B cell (primary cell): Measurements from ENCODE around the gene IFT122. TPM values are rescaled to one million over a fixed set of nuclear protein-coding genes. Genes with fewer than 3 reads are reported as not detected.

Source experiments
- ATAC-seq: fragments of 200-7000 bp; cut with Tn5 transposase; one replicate; pipeline ENCODE4 v1.10.0; 2021; ENCODE audit warnings: low read depth, mild to moderate bottlenecking, moderate number of reproducible peaks, moderate library complexity
- CTCF ChIA-PET: fragments of 350-600 bp; sonication (Branson Sonifier 250); formaldehyde crosslinking; loops from one replicate; lab custom pipeline; 2021; ENCODE audit warnings: antibody characterized with exemption, inconsistent platforms; lab: Charles Lee
- POLR2A ChIA-PET: fragments of 350-600 bp; sonication (Branson Sonifier 250); formaldehyde crosslinking; loops from one replicate; lab custom pipeline; 2021; ENCODE audit warnings: antibody characterized with exemption; lab: Charles Lee
- DNase-seq: peaks from one replicate; pipeline ENCODE4 v3.0.0; 2013
- H2AFZ ChIP-seq: 2 replicates; pipeline ENCODE4 v1.6.1; 2012; ENCODE audit warnings: mild to moderate bottlenecking, low read depth, low read length; ENCODE audit not compliant: insufficient read depth, poor library complexity, severe bottlenecking
- H3K27ac ChIP-seq, 2 donors: 1 replicate in 1 of 2; 2 replicates in 1 of 2; pipeline ENCODE4 v1.5.1; 2012 to 2013; ENCODE audit warnings: low read length in 2 of 2, mild to moderate bottlenecking in 2 of 2, moderate library complexity in 1 of 2
- H3K27me3 ChIP-seq, 4 experiments: fragments of 200-600 bp in 1 of 4; sonication (generic) in 1 of 4; replicated peaks in 1 of 4; 1 replicate in 2 of 4; 2 replicates in 2 of 4; pipeline versions ENCODE4 v1.6.1 to v1.7.0; 2013 to 2016; ENCODE audit warnings: low read length in 3 of 4, mild to moderate bottlenecking in 2 of 4, mixed read lengths in 1 of 4, moderate library complexity in 1 of 4; ENCODE audit not compliant: insufficient read depth in 4 of 4, control insufficient read depth in 3 of 4; ENCODE audit errors: control extremely low read depth in 1 of 4
- H3K36me3 ChIP-seq, 2 experiments: replicated peaks in 1 of 2; 1 replicate in 1 of 2; 2 replicates in 1 of 2; pipeline versions ENCODE4 v1.6.1 to v1.7.1; 2013; ENCODE audit warnings: low read length in 1 of 2; ENCODE audit not compliant: insufficient read depth in 2 of 2, control insufficient read depth in 1 of 2; ENCODE audit errors: control extremely low read depth in 1 of 2, extremely low read depth in 1 of 2
- H3K4me1 ChIP-seq, 2 donors: fragments of 200-600 bp in 1 of 2; sonication (generic) in 1 of 2; 1 replicate in 1 of 2; 2 replicates in 1 of 2; pipeline versions ENCODE4 v1.5.1 to v1.6.1; 2013 to 2017; ENCODE audit warnings: low read length in 2 of 2; ENCODE audit not compliant: control insufficient read depth in 2 of 2, insufficient read depth in 2 of 2
- H3K4me2 ChIP-seq: replicated peaks from 2 replicates; pipeline ENCODE3; 2012; ENCODE audit warnings: mild to moderate bottlenecking, low read depth, low read length; ENCODE audit not compliant: poor library complexity, severe bottlenecking
- H3K4me3 ChIP-seq, 5 experiments: fragments of 200-600 bp in 1 of 5; sonication (generic) in 1 of 5; 1 replicate in 3 of 5; 2 replicates in 2 of 5; pipeline versions ENCODE4 v1.5.1 to v1.7.0; 2011 to 2016; ENCODE audit warnings: low read length in 4 of 5, mild to moderate bottlenecking in 4 of 5, low read depth in 2 of 5, control low read depth in 1 of 5, moderate library complexity in 1 of 5; ENCODE audit not compliant: insufficient read depth in 1 of 5; ENCODE audit errors: control extremely low read depth in 1 of 5, extremely low read depth in 1 of 5
- H3K79me2 ChIP-seq: fragments of 200-600 bp; sonication (generic); one replicate; pipeline ENCODE4 v1.6.0; 2016; ENCODE audit warnings: low read length; ENCODE audit not compliant: control insufficient read depth, insufficient read depth
- H3K9ac ChIP-seq: fragments of 200-600 bp; sonication (generic); 2 replicates; pipeline ENCODE4 v1.6.1; 2017; ENCODE audit warnings: mild to moderate bottlenecking, low read length, moderate library complexity
- H3K9me3 ChIP-seq, 3 donors: one replicate each; pipeline versions ENCODE4 v1.6.1 to v1.7.1; 2013; ENCODE audit warnings: low read length in 2 of 3; ENCODE audit not compliant: control insufficient read depth in 2 of 3, insufficient read depth in 1 of 3; ENCODE audit errors: control extremely low read depth in 1 of 3
- H4K20me1 ChIP-seq: 2 replicates; pipeline ENCODE4 v1.6.0; 2012; ENCODE audit warnings: mild to moderate bottlenecking, low read length; ENCODE audit not compliant: insufficient read depth, control insufficient read depth, poor library complexity, severe bottlenecking
- H3K27ac Mint-ChIP-seq: one replicate; pipeline ENCODE4 v1.8.0; 2021; ENCODE audit warnings: mixed read lengths
- H3K27me3 Mint-ChIP-seq: one replicate; pipeline ENCODE4 v1.8.0; 2021; ENCODE audit warnings: mixed read lengths
- H3K4me1 Mint-ChIP-seq: one replicate; pipeline ENCODE4 v1.8.0; 2021; ENCODE audit warnings: mixed read lengths
- H3K4me3 Mint-ChIP-seq: one replicate; pipeline ENCODE4 v1.8.0; 2021; ENCODE audit warnings: mixed read lengths
- H3K9me3 Mint-ChIP-seq: one replicate; pipeline ENCODE4 v1.8.0; 2022; ENCODE audit warnings: mixed read lengths; ENCODE audit not compliant: insufficient read depth
- EZH2 ChIP-seq: IDR thresholded peaks from 2 replicates; pipeline ENCODE4 v1.6.1; 2012; ENCODE audit warnings: borderline replicate concordance, low read depth, mild to moderate bottlenecking, moderate library complexity, low read length; ENCODE audit not compliant: insufficient read depth, poor library complexity, severe bottlenecking
- WGBS: methylation state at CpG from one replicate; pipeline ENCODE4 v1.1.5; 2013; ENCODE audit warnings: missing lambda C conversion rate; ENCODE audit not compliant: insufficient coverage; 5-methylcytosine and 5-hydroxymethylcytosine counted together
- intact Hi-C: fragments of 100-400 bp; cut with micrococcal nuclease; formaldehyde crosslinking; loops from one replicate; pipeline ENCODE4 v1.10.0; 2022
- polyA plus RNA-seq: library from polyadenylated mRNA; depleted of rRNA; stranded (reverse); fragments of >200 nt; gene quantifications from 2 replicates; pipeline ENCODE4 v1.2.3, GENCODE V29; 2012
- small RNA-seq: library from RNA; depleted of rRNA; stranded (forward); fragments of <200 nt; gene quantifications from one replicate; pipeline ENCODE3, GENCODE V24; 2012; ENCODE audit warnings: low replicate concordance, low read depth; ENCODE audit not compliant: insufficient read length
- total RNA-seq, 2 donors: library from RNA; stranded (reverse); fragments of 120-200 nt in 1 of 2; gene quantifications; 1 replicate in 1 of 2; 2 replicates in 1 of 2; pipeline versions ENCODE4 v1.2.3 to v1.2.4, GENCODE V29; 2013 to 2022
- TF ChIP-seq, protein P1 (sequence below): fragments of 200-600 bp; IDR thresholded peaks from one replicate; pipeline ENCODE4 v1.8.0; 2022; ENCODE audit warnings: antibody characterized with exemption, mild to moderate bottlenecking

The IFT122 gene
- total and polyA plus RNA-seq, 2 donors (not counting 1 experiment from before 2014, with no cell fraction given), result 14.0 to 34.3 TPM

GRCh38 chr3:129569856-129570255, 129.8 kb downstream of the IFT122 start:
- TF ChIP-seq EZH2, result no peak
- TF ChIP-seq, protein P1, sequence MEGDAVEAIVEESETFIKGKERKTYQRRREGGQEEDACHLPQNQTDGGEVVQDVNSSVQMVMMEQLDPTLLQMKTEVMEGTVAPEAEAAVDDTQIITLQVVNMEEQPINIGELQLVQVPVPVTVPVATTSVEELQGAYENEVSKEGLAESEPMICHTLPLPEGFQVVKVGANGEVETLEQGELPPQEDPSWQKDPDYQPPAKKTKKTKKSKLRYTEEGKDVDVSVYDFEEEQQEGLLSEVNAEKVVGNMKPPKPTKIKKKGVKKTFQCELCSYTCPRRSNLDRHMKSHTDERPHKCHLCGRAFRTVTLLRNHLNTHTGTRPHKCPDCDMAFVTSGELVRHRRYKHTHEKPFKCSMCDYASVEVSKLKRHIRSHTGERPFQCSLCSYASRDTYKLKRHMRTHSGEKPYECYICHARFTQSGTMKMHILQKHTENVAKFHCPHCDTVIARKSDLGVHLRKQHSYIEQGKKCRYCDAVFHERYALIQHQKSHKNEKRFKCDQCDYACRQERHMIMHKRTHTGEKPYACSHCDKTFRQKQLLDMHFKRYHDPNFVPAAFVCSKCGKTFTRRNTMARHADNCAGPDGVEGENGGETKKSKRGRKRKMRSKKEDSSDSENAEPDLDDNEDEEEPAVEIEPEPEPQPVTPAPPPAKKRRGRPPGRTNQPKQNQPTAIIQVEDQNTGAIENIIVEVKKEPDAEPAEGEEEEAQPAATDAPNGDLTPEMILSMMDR, result no peak
- H3K9ac ChIP-seq, result no peak overlapping the region
- H3K4me3 ChIP-seq, result no peak overlapping the region
- ChIA-PET POLR2A (interaction anchor here (0.8 kb wide), 1 partner anchor 322 kb away, joined by 3 read pairs; no protein-coding TSS in a partner anchor), CTCF (interaction anchor here (1.1 kb wide), 1 partner anchor 36 kb away, joined by 3 read pairs; no protein-coding TSS in a partner anchor)
- Mint-ChIP-seq H3K4me3 (no peak overlapping the region), H3K27me3 (no peaks in the 10 kb centered on the region), H3K9me3 (no peaks in the 10 kb centered on the region), H3K4me1 (peaks cover 23% of the 10 kb centered on the region), H3K27ac (peak overlapping the region; percentile 68)
- peaks cover 8 to 12% of the 10 kb centered on the region in 2 donors for H3K4me1 ChIP-seq
- intact Hi-C loops, result no loop called here
- no peaks in the 10 kb centered on the region for H3K9me3 ChIP-seq
- no peak overlapping the region for H3K4me2 ChIP-seq
- no peak for DNase-seq
- H3K36me3 ChIP-seq, result no peaks in the 10 kb centered on the region
- no peaks in the 10 kb centered on the region for H3K27me3 ChIP-seq
- no peak overlapping the region for H3K27ac ChIP-seq
- H4K20me1 ChIP-seq, result no peaks in the 10 kb centered on the region
- WGBS, result 80% methylated on average over 1 of the region's 7 CpGs
- H2AFZ ChIP-seq, result no peak overlapping the region
- no peaks in the 10 kb centered on the region for H3K79me2 ChIP-seq
- ATAC-seq, result no peak

Small RNA genes within 50 kb of the gene (small RNA-seq; reads per million reads assigned to genes)
- gene SNORA7B, result 9.5 reads per million, percentile 82 among the genes with 10 or more reads in this experiment

Other genes starting within 250 kb of the IFT122 start
- 85.9 and 87.6 TPM in 2 replicates for gene COPG1, start 190.6 kb upstream of the IFT122 start, total RNA-seq
- gene COPG1, start 190.6 kb upstream of the IFT122 start, polyA plus RNA-seq, result 48.9 and 56.0 TPM in 2 replicates
- gene HMCES, start 161.4 kb upstream of the IFT122 start, total RNA-seq, result 22.1 and 22.5 TPM in 2 replicates
- 35.6 and 67.9 TPM in 2 replicates for gene HMCES, start 161.4 kb upstream of the IFT122 start, polyA plus RNA-seq
- 6.2 and 6.5 TPM in 2 replicates for gene EFCAB12, start 11.6 kb upstream of the IFT122 start, total RNA-seq
- 3.1 and 3.5 TPM in 2 replicates for gene EFCAB12, start 11.6 kb upstream of the IFT122 start, polyA plus RNA-seq
- 140 and 144 TPM in 2 replicates for gene MBD4, start 276 bp upstream of the IFT122 start, total RNA-seq
- 89.7 and 95.7 TPM in 2 replicates for gene MBD4, start 276 bp upstream of the IFT122 start, polyA plus RNA-seq
- 0.10 TPM in 1 of 2 replicates, not detected in the other for gene RHO, start 88.4 kb downstream of the IFT122 start, total RNA-seq
- gene RHO, start 88.4 kb downstream of the IFT122 start, polyA plus RNA-seq, result 0.04 TPM in 1 of 2 replicates, not detected in the other
- not detected in 2 replicates for gene H1-8, start 103.0 kb downstream of the IFT122 start, total RNA-seq
- not detected in 2 replicates for gene H1-8, start 103.0 kb downstream of the IFT122 start, polyA plus RNA-seq
- gene PLXND1, start 166.5 kb downstream of the IFT122 start, total RNA-seq, result 74.4 and 89.8 TPM in 2 replicates
- 2.4 and 3.3 TPM in 2 replicates for gene PLXND1, start 166.5 kb downstream of the IFT122 start, polyA plus RNA-seq